ENCODE data around the gene SP140L. TPM values are rescaled to one million over a fixed set of nuclear protein-coding genes. Genes with fewer than 3 reads are reported as not detected.

The SP140L gene
- total RNA-seq, 1 donor from 2014 or later: 32.2 TPM

DNA sequence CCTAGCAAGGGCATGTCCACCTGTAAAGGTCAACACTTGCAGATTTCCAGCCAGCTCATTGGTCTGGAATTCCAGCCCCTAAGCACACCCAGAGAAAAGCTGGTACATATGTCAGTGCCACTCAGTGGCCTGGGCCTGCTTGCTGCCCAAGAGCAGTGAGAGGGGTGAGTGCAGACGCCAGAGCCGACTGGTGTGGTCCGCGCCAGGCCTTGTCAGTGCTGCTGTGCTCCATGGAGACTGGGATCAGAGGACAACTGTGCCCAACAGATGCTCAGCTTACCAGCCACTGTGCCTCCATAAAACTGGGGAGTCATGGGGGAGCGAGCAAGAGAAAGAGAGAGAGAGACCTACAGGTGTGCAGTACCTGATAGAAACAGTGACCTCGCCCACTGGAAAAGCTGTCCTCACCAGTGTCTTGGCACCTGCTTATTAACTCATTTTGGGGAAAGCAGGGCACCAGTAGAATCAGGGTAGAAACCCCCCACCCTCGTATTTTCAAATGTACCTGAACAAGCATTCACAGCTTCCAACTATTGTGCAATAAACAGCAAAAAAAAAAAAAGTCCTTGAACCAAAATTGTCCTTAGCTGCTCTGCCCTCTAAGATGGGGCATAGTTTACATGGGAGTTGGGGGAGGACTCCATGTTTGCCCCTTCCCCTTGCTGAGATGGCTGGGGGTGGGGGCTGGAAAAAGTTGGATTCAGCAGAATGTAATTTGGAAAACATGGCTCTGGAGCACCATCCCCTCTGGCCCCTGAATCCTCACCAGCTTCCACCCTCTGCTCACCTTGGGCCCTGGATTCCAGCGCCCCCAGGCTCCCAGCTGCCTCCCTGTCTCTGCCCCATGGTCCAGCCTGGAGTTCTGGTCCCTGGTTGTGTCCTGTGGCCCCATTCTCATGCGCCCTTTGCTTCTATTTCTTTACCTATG, 1.4 kb upstream of the SP140L start:
- Mint-ChIP-seq H3K27ac (ENCODE audit: unreplicated experiment) (no peak overlapping the region), H3K27me3 (ENCODE audit: low read depth, unreplicated experiment) (peaks cover 3% of the 10 kb centered on the region), H3K4me3 (ENCODE audit: unreplicated experiment) (no peak overlapping the region), H3K9me3 (ENCODE audit: unreplicated experiment) (peaks cover 16% of the 10 kb centered on the region), H3K36me3 (ENCODE audit: low read depth, unreplicated experiment) (peaks cover 10% of the 10 kb centered on the region), H3K4me1 (ENCODE audit: low read depth, unreplicated experiment) (peaks cover 20% of the 10 kb centered on the region)
- Histone ChIP-seq H3K36me3 (ENCODE audit: insufficient read depth, low read length) (no peaks in the 10 kb centered on the region), H3K79me2 (ENCODE audit: insufficient read depth, low read length) (peaks cover 29% of the 10 kb centered on the region), H3K4me1 (ENCODE audit: insufficient read depth, low read length) (peaks cover 13% of the 10 kb centered on the region), H2AFZ (ENCODE audit: low read depth, low read length) (no peak overlapping the region), H3K9me3 (ENCODE audit: insufficient read depth, low read depth, low read length) (peaks cover 8% of the 10 kb centered on the region), H3K4me2 (ENCODE audit: low read length) (no peak overlapping the region), H3K9ac (ENCODE audit: low read length) (no peak overlapping the region), H4K20me1 (ENCODE audit: insufficient read depth, low read length) (no peaks in the 10 kb centered on the region), H3K27me3 (ENCODE audit: insufficient read depth, low read length) (no peaks in the 10 kb centered on the region), H3K4me3 (ENCODE audit: insufficient read depth, low read depth, low read length) (no peak overlapping the region), H3K27ac (ENCODE audit: low read depth, low read length) (no peak overlapping the region)
- no peak for TF ChIP-seq CTCF (IDR thresholded peaks at IDR 0.05; ENCODE audit: insufficient read depth, low read depth, low read length)
- FAIRE-seq (no peak), DNase-seq (ENCODE audit: low read depth) (no peak)

- Histone ChIP-seq H3K9ac (ENCODE audit: low read length) (peak overlapping the region; percentile 47), H3K4me1 (ENCODE audit: insufficient read depth, low read length) (peaks cover 13% of the 10 kb centered on the region), H3K9me3 (ENCODE audit: insufficient read depth, low read depth, low read length) (peaks cover 8% of the 10 kb centered on the region), H3K4me2 (ENCODE audit: low read length) (peak overlapping the region; percentile 83), H4K20me1 (ENCODE audit: insufficient read depth, low read length) (no peaks in the 10 kb centered on the region), H3K27me3 (ENCODE audit: insufficient read depth, low read length) (no peaks in the 10 kb centered on the region), H3K4me3 (ENCODE audit: insufficient read depth, low read depth, low read length) (peak overlapping the region; percentile 58), H3K27ac (ENCODE audit: low read depth, low read length) (peak overlapping the region; percentile 54), H3K36me3 (ENCODE audit: insufficient read depth, low read length) (no peaks in the 10 kb centered on the region), H2AFZ (ENCODE audit: low read depth, low read length) (peak overlapping the region; percentile 80), H3K79me2 (ENCODE audit: insufficient read depth, low read length) (peaks cover 29% of the 10 kb centered on the region)
- Mint-ChIP-seq H3K4me1 (ENCODE audit: low read depth, unreplicated experiment) (peaks cover 24% of the 10 kb centered on the region), H3K27ac (ENCODE audit: unreplicated experiment) (peak overlapping the region; percentile 81), H3K9me3 (ENCODE audit: unreplicated experiment) (peaks cover 8% of the 10 kb centered on the region), H3K27me3 (ENCODE audit: low read depth, unreplicated experiment) (peaks cover 3% of the 10 kb centered on the region), H3K36me3 (ENCODE audit: low read depth, unreplicated experiment) (peaks cover 11% of the 10 kb centered on the region), H3K4me3 (ENCODE audit: unreplicated experiment) (peak overlapping the region; percentile 88)
- FAIRE-seq (no peak), DNase-seq (ENCODE audit: low read depth) (no peak)
- no peak for TF ChIP-seq EZH2 (IDR thresholded peaks at IDR 0.05; ENCODE audit: insufficient read depth, low read length)
- TF ChIP-seq CTCF (IDR thresholded peaks at IDR 0.05; ENCODE audit: insufficient read depth, low read depth, low read length): no peak
Observed at GRCh38 chr2:230327418-230328154, 593 bp downstream of the SP140L start.
